HG02571 (cell line): Measurements from ENCODE around the gene PLD3.
"Not testable (repeated sequence)": the region's sequence is repeated elsewhere in the genome, so short reads cannot be mapped to it uniquely, and the experiment has no call there.

Source experiments
- ATAC-seq: cut with Tn5 transposase; IDR thresholded peaks from one replicate; pipeline ENCODE4 v1.9.1; 2021; ENCODE audit warnings: mild to moderate bottlenecking, moderate library complexity; ENCODE audit not compliant: unreplicated experiment

The PLD3 gene

DNA sequence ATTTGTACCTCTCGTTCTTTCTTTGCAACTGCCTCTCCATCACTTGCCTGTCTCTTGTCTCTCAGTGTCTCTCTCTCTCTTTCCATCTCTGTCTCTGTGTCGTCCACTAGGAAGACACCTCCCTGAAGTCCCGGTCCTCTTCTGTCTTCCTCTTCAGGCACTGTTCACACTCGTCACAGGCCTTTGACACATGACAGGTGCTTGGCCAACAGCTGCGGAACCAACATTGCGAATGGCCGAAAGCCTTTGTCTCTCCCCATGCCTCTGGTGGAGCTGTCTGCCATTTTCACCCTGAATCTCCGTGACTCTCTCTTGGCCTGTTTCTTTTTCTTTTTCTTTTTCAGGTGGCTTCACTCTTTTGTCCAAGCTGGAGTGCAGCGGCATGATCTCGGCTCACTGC is 38.7 kb downstream of the PLD3 start:
- no peak for ATAC-seq

GRCh38 chr19:40388481-40388880 is 40.0 kb downstream of the PLD3 start:
- ATAC-seq = no peak

DNA sequence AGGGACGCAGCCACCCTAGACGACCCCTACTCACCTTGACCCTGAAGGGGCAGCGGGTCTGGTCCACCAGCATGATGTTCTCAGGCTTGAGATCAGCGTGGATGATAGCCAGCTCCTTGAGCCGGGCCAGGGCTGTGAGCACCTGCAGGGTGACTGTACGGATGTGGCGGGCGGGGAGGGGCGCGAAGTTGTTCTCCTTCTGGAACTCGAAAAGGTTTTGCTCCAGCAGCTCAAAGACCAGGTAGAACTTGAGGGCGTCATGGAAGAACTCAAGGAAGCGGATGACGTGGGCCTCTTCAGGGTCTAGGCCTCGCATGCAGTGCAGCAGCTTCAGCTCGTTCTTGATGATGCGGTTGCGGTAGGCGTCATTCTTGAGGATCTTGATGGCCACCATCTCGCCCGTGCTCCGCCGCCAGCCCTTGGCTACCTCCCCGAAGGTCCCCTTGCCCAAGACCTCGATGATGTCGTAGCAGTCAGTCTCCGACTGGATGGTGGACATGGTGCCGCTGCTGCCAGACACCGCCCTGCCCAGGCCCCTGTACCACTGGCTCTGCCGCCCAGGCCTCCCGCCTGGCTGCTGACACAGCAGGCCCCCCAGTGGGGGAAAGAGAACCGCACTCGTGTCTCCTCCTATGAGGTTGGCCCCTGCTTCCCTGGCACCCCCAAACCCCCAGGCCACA is 41.0 kb downstream of the PLD3 start:
- ATAC-seq = no peak

GRCh38 chr19:40390084-40390742 is 41.7 kb downstream of the PLD3 start, which contains the start of gene HIPK4:
Gene HIPK4 (minus strand): TSS chr19:40390181. CDS start chr19:40389902, 279 bp downstream.
- no peak for ATAC-seq

DNA sequence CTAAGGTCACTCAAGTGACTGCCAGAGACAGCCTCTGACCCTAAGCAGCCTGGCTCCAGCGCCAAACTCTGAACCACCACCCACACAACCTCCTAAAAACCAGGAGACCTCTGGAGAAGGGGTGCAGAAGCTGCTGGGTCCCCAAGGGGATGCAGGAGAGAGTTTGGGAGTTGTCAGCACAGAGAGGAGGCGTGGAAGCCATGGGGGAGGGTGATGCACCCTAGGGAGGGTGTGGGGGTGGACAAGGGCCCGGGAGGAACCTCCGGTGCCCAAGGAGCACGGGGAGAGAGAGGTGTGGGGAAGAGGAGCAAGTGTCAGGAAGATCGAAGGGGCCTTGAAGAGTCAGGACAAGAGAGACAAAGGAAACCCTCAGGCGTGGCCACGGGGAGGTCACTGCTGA is 43.6 kb downstream of the PLD3 start:
- ATAC-seq = no peak

GRCh38 chr19:40392894-40393517 is 44.5 kb downstream of the PLD3 start:
- ATAC-seq = no peak

DNA sequence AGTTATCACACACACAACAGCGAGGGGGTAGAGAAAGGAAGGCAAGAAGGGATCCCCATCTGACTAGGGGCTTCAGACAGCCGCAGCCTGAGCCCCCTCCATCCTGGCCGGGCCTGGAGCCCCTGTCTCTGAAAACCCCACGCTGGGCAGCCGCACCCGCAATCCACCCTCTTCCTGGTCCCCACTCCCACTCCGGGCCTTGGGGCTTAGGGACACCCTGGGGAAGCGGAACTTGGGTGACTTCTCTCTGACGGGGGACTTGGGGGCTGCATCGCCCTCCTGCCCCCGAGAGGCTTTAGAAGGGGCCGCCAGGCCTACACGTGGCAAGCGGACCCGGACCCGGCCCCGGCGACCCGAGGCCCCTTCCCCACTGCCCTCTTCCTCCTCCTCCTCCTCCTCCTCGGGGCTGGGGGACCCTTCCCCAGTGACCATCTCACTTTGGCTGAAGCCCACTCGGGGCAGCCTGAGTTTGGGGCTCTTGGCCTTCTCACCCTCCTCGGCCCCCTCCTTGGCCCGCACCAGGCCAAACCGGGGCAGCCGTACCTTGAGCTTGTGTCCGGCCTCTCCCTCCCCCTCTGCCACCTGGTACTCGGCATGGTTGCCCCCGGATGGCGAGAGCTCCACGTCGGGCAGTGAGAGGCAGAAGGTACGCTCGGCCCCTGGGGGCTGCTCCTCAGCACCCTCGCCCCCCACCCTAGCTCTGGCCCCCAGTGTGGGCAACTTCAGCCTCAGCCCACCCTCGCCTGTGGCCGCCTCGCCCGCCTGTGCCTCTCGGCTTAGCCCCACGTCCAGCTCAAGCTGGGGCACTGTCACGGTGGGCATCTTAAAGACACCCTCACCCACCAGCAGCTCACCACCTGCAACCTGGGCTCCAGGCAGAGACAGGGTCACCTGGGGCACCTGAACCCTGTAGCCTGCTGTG is 45.7 kb downstream of the PLD3 start:
- no peak for ATAC-seq

- no peak for ATAC-seq
Observed at GRCh38 chr19:40394816-40395210, 46.3 kb downstream of the PLD3 start.

- no peak for ATAC-seq
Observed at GRCh38 chr19:40395956-40396355, 47.5 kb downstream of the PLD3 start.

GRCh38 chr19:40396886-40397567 is 48.5 kb downstream of the PLD3 start:
- no peak for ATAC-seq

GRCh38 chr19:40397568-40397906 is 49.0 kb downstream of the PLD3 start:
- ATAC-seq = no peak

DNA sequence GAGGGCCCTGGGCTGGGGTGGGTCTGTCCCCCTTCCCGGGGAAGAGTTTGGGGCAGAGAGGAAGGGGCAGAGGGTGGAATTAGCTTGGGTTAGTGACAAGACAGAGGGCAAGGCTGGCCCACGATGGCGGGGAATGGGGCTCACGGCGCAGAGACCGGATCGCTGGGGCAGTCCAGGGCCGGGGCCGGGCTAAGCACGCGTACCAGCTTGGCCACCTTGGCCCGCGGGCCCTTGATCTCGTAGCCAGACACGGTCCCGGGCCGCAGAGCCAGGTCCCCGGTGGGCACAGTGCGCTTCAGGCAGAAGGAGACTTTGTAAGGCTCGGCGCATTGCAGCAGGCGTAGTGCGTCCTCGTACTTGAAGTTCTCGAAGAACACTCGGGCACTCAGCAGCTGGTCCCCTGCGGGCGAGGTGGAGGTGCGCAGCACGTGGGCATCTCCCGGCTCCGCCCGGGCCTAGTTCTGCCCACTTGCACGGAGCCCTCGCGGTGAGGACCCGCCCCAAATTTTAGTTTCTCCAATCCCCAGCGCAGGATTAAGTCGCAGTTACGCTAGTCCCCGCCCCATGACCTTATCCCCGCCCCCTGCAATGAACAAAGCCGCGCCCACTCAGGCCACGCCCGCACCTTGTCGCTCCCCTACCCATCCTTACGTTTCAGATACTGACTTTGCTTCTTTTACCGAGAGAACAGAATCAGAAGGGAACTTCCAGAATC is 50.1 kb downstream of the PLD3 start:
- no peak for ATAC-seq

DNA sequence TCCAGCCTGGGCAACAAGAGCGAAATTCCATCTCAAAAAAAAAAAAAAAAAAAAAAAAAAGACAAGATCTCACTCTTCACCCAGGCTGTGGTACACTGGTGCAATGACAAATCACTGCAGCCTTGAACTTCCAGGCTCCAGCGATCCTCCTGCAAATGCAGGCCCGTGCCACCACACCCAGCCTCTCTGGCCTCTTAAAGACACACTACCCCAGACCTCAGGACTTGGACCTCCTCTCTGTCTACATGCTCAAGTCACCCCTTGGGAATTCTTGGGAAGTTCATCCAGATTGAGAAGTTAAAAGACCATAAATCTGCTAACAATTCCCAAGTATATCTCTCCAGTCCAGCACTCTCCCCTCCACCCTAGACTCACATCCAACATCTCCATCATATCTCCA is 52.1 kb downstream of the PLD3 start:
- ATAC-seq = no peak

DNA sequence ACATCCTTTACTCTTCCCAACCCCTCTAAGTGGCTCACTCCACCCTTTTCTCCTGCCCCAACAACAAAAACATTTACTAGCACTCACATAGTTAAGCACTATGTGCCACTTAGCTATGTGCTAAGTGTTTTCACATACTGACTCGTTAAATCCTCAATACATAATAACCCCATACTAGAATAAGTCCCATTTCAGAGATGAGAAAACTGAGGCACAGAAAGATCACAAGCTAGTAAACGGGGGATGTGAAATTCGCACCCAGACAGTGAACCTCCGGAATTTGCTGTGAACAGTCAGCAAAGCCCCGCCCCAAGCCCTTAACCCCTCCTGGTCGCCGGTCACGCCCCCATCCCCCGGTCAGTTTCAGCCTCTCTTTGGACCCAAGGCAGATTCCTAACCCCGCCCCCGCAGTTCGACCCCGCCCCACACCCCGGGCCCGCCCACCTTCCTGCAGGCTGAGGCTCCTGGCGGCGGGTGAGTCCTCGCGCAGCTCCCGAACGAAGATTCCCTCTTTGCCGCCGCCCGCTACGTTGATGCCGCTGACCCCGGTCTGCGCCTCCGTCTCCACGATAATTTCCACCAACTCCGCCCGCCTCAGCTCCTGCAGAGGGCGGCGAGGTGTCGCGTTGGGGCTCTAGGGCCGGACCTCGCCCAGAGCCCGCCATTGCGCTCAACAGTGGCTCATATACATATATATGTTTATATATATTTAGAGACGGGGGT is 54.9 kb downstream of the PLD3 start:
- peak; percentile 61 for ATAC-seq

GRCh38 chr19:40407714-40408597 is 59.5 kb downstream of the PLD3 start:
- ATAC-seq = no peak

- ATAC-seq = not testable (repeated sequence)
Observed at GRCh38 chr19:40408598-40408925, 60.1 kb downstream of the PLD3 start.

DNA sequence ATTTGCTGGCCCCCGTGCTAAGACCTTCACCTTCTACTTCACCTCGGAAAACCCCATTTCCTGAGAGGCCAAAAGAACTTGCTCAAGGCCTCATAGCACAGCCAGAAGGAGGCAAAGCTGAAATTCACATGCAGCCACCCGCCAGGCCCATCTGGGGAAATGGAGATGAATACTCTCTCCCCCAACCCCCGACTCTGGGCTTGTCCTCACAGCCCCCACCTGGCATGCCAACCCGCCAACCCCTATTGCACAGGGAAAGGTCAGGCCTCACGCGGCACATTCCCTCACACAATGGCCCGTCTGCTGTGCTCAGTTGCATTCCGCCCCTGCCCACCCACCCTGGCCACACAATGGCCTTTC is 61.5 kb downstream of the PLD3 start:
- no peak for ATAC-seq

GRCh38 chr19:40411125-40411842 is 62.8 kb downstream of the PLD3 start:
- ATAC-seq = no peak
